Nephron (organoid): Measurements from ENCODE around the gene MTMR1.
A peak's percentile ranks its signal among the peaks of the same experiment; 100 is the strongest.

Experiments
- H3K27ac Mint-ChIP-seq, 3 experiments: 2 replicates each; pipeline ENCODE4 v1.8.0; 2020; ENCODE audit warnings: mixed read lengths in 3 of 3, mild to moderate bottlenecking in 2 of 3, moderate library complexity in 1 of 3
- H3K27me3 Mint-ChIP-seq: 2 replicates; pipeline ENCODE4 v1.8.0; 2021; ENCODE audit warnings: low read depth, mild to moderate bottlenecking, moderate library complexity, mixed read lengths
- H3K36me3 Mint-ChIP-seq: 2 replicates; pipeline ENCODE4 v1.8.0; 2020; ENCODE audit warnings: low read depth, mixed read lengths
- H3K4me1 Mint-ChIP-seq: 2 replicates; pipeline ENCODE4 v1.8.0; 2020; ENCODE audit warnings: mixed read lengths
- H3K4me3 Mint-ChIP-seq, 3 experiments: 2 replicates each; pipeline ENCODE4 v1.8.0; 2020; ENCODE audit warnings: mild to moderate bottlenecking in 3 of 3, mixed read lengths in 3 of 3, moderate library complexity in 2 of 3
- H3K9me3 Mint-ChIP-seq: 2 replicates; pipeline ENCODE4 v1.8.0; 2020; ENCODE audit warnings: mixed read lengths
- TF ChIP-seq, protein P1 (sequence below), 3 experiments: fragments of 200-600 bp; sonication (generic); IDR thresholded peaks; one replicate each; pipeline ENCODE4 v1.5.0; 2021; ENCODE audit warnings: antibody characterized with exemption in 3 of 3; ENCODE audit not compliant: unreplicated experiment in 3 of 3

Gene MTMR1

DNA sequence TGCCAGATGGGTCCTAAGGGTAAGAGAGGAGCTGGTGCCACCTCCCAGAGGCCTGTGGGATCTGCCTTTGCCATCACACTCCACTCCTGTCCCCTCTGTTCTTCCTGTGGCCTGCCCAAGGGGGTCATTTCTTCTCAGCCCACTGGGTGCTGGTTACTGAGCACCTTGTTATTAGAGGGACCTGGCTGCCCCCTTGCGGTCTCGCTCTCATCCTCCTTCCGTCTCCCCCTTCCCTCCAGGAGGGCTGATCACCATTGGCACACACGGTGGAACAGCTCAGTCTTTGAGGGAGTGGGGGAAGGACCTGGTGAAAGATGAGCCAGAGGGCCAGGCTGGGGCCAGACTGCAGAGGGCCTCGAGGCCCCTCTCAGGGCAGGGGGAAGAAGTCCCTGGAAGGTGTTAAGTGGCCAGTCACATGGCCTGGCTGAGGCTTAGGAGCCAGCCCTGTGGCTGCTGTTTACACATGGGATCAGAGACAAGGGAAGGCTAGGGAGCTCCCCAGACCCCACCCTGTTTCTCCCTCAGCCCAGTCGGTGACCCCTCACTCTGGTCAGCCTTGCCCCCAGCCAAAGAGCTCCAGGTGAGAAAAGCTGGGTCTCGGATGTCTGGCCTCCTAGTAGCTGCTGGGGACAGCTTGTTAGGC, 68.1 kb downstream of the MTMR1 start:
- no peak overlapping the region for H3K4me3 Mint-ChIP-seq
- TF ChIP-seq, protein P1, sequence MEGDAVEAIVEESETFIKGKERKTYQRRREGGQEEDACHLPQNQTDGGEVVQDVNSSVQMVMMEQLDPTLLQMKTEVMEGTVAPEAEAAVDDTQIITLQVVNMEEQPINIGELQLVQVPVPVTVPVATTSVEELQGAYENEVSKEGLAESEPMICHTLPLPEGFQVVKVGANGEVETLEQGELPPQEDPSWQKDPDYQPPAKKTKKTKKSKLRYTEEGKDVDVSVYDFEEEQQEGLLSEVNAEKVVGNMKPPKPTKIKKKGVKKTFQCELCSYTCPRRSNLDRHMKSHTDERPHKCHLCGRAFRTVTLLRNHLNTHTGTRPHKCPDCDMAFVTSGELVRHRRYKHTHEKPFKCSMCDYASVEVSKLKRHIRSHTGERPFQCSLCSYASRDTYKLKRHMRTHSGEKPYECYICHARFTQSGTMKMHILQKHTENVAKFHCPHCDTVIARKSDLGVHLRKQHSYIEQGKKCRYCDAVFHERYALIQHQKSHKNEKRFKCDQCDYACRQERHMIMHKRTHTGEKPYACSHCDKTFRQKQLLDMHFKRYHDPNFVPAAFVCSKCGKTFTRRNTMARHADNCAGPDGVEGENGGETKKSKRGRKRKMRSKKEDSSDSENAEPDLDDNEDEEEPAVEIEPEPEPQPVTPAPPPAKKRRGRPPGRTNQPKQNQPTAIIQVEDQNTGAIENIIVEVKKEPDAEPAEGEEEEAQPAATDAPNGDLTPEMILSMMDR (IDR thresholded peaks at IDR 0.05; ENCODE audit: unreplicated experiment in 3 of 3), result no peak
- H3K27ac Mint-ChIP-seq, result no peak overlapping the region
- no peaks in the 10 kb centered on the region for H3K27me3 Mint-ChIP-seq
- H3K9me3 Mint-ChIP-seq, result peaks cover 4% of the 10 kb centered on the region
- H3K36me3 Mint-ChIP-seq, result peaks cover 19% of the 10 kb centered on the region
- peaks cover 21% of the 10 kb centered on the region for H3K4me1 Mint-ChIP-seq

DNA sequence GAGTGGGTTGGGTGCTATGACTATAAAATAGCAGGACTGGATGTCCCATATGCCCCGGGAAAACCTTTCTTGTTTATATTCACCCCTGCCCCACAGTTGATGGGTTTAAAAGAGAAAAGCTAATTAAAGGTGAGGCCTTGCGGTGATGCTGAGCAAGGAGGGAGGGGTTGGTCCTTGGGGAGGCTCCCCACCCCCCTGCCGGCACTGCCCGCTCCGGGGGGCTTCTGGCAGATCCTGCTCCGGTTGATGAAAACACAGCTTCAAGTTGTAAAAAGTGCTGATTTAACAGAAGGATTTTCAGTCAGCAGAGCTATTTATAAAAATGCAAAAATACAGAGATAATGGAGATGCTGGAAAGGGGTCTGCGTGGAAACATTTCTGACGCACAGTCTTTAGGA, 68.6 kb downstream of the MTMR1 start:
- Mint-ChIP-seq H3K4me1 (peaks cover 21% of the 10 kb centered on the region), H3K27ac (no peak overlapping the region), H3K9me3 (peaks cover 4% of the 10 kb centered on the region), H3K36me3 (peaks cover 19% of the 10 kb centered on the region), H3K27me3 (no peaks in the 10 kb centered on the region), H3K4me3 (no peak overlapping the region)
- TF ChIP-seq, protein P1 (IDR thresholded peaks at IDR 0.05; ENCODE audit: unreplicated experiment in 3 of 3), result no peak

DNA sequence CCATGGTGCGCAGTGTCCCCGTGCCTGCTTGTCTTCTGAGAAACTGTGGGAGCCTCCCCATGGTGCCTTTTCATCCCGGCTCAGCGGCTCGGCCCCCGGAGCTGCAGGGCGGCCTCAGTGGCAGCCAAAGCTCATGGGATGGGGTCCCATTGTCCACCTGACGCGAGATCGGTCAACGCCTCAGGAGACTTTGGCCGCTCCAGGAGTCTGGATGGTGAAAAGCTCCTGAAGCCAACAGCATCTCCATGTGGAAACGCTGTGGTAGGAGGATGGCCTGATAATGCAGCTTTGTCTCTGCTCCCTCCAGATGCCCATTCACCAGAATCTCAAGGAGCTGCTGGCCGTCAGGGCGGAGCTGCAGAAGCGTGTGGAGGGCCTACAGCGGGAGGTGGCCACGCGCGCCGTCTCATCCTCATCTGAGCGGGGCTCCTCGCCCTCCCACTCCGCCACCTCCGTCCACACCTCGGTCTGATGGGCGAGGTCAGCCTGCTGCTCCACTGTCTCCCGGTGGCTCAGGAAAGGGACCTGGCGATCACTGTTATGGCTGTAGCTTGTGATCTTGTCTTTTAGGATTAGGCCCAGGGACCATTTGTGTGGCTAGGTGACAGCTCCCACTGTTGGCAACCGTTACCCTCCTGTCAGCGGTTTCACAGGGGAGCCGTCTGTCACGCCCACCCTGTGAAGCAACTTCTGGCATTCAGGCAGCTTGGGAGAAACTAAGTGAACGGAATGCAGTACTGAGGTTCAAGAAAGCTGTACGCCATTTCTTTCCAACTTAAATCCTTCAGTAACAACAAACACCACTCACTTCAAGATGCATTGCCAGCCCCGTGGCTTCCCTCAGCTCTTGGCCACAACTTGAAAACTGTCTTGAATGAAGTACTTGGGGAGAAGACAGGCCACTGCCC, 69.3 kb downstream of the MTMR1 start:
- TF ChIP-seq, protein P1 (IDR thresholded peaks at IDR 0.05; ENCODE audit: unreplicated experiment in 3 of 3), result no peak
- peaks cover 14% of the 10 kb centered on the region for H3K36me3 Mint-ChIP-seq
- no peak overlapping the region for H3K4me3 Mint-ChIP-seq
- H3K27ac Mint-ChIP-seq, result peak overlapping the region in 2 of 3 experiments; percentile 38 to 44
- no peaks in the 10 kb centered on the region for H3K27me3 Mint-ChIP-seq
- H3K9me3 Mint-ChIP-seq, result peaks cover 4% of the 10 kb centered on the region
- H3K4me1 Mint-ChIP-seq, result peaks cover 21% of the 10 kb centered on the region

DNA sequence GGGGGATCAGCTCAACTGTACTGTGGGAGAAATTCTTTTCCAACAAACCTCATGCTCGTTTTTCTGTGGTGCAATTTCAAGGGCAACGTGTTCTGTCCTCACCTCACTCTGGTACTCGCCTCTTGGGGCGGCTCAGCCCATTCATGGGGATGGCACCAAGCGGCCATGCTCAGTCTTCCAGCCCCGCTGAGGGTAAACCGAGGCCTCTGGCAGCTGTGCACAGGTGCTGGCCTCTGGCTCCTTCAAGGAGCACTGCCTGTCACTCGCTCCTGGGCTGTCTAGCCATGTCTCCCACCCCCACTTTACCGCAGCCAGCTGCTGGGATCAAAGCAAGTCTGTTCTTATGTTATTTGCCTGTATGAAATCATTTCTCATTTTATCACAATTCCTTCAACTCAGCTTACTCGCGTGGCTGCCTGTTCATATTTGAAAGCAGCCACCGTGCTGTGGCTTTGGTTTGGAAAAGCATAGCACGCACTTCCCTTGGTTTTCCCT, 70.2 kb downstream of the MTMR1 start:
- TF ChIP-seq, protein P1 (IDR thresholded peaks at IDR 0.05; ENCODE audit: unreplicated experiment in 3 of 3), result no peak
- Mint-ChIP-seq H3K27me3 (no peaks in the 10 kb centered on the region), H3K36me3 (peaks cover 11% of the 10 kb centered on the region), H3K4me3 (no peak overlapping the region), H3K4me1 (peaks cover 21% of the 10 kb centered on the region), H3K27ac (peak overlapping the region in 2 of 3 experiments; percentile 44 to 54), H3K9me3 (peaks cover 4% of the 10 kb centered on the region)

DNA sequence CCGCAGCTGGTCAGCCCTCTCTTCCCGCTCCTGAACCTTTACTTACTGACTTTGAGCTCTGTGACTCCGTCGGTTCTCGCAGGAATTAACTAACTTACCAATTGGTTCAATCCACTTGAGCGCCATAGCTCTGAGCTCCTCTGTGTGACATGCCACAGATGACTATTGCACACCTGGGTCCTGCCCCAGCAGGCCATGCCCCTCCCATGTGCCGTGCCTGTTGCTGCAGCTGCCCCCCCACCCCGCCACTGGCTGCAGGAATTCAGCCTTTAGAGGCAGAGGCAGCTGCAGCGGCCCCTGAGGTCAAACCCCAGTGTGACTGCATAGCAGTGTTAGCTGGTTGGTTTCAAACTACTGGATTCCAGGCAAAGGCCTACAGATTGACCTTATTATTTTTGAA, 70.6 kb downstream of the MTMR1 start:
- TF ChIP-seq, protein P1 (IDR thresholded peaks at IDR 0.05; ENCODE audit: unreplicated experiment in 3 of 3), result no peak
- Mint-ChIP-seq H3K36me3 (peaks cover 9% of the 10 kb centered on the region), H3K4me1 (peaks cover 21% of the 10 kb centered on the region), H3K4me3 (no peak overlapping the region), H3K9me3 (peaks cover 4% of the 10 kb centered on the region), H3K27ac (peak overlapping the region in 1 of 3 experiments; percentile 54), H3K27me3 (no peaks in the 10 kb centered on the region)
